Measurements from ENCODE around the gene FAM50B. TPM values are rescaled to one million over a fixed set of nuclear protein-coding genes. Genes with fewer than 3 reads are reported as not detected.

Gene FAM50B
- total RNA-seq, 1 donor from 2014 or later = 3.6 TPM

- DNase-seq = no peak
- Mint-ChIP-seq H3K9me3 (ENCODE audit: unreplicated experiment) (peaks cover 1% of the 10 kb centered on the region), H3K27me3 (ENCODE audit: unreplicated experiment) (no peaks in the 10 kb centered on the region), H3K4me1 (ENCODE audit: low read depth, unreplicated experiment) (no peaks in the 10 kb centered on the region), H3K36me3 (ENCODE audit: unreplicated experiment) (peaks cover 6% of the 10 kb centered on the region), H3K27ac (ENCODE audit: unreplicated experiment) (no peak overlapping the region), H3K4me3 (ENCODE audit: unreplicated experiment) (no peak overlapping the region)
- no peak for TF ChIP-seq CTCF (IDR thresholded peaks at IDR 0.05; ENCODE audit: partially characterized antibody, unreplicated experiment)
Observed at GRCh38 chr6:3895312-3895653, 46.1 kb downstream of the FAM50B start.

DNA sequence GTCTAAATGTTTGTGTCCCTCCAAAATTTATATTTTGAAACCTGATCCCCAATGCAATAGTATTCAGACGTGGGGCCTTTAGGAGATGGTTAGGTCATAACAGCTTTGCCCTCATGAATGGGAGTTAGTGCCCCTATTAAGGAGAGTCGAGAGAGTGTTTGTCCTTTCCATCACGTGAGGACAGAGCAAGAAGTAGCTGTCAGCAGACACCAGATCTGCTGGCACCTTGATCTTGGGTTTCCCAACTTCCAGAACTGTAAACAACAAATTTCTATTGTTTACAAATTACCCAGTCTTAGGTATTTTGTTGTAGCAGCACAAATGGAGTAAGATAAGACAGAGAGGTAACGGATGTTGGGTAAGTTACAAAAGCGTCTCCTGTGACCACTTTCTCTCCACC, 46.6 kb downstream of the FAM50B start:
- Mint-ChIP-seq H3K27me3 (ENCODE audit: unreplicated experiment) (no peaks in the 10 kb centered on the region), H3K27ac (ENCODE audit: unreplicated experiment) (no peak overlapping the region), H3K9me3 (ENCODE audit: unreplicated experiment) (peaks cover 1% of the 10 kb centered on the region), H3K4me1 (ENCODE audit: low read depth, unreplicated experiment) (no peaks in the 10 kb centered on the region), H3K4me3 (ENCODE audit: unreplicated experiment) (no peak overlapping the region), H3K36me3 (ENCODE audit: unreplicated experiment) (peaks cover 6% of the 10 kb centered on the region)
- TF ChIP-seq CTCF (IDR thresholded peaks at IDR 0.05; ENCODE audit: partially characterized antibody, unreplicated experiment) = no peak
- no peak for DNase-seq

DNA sequence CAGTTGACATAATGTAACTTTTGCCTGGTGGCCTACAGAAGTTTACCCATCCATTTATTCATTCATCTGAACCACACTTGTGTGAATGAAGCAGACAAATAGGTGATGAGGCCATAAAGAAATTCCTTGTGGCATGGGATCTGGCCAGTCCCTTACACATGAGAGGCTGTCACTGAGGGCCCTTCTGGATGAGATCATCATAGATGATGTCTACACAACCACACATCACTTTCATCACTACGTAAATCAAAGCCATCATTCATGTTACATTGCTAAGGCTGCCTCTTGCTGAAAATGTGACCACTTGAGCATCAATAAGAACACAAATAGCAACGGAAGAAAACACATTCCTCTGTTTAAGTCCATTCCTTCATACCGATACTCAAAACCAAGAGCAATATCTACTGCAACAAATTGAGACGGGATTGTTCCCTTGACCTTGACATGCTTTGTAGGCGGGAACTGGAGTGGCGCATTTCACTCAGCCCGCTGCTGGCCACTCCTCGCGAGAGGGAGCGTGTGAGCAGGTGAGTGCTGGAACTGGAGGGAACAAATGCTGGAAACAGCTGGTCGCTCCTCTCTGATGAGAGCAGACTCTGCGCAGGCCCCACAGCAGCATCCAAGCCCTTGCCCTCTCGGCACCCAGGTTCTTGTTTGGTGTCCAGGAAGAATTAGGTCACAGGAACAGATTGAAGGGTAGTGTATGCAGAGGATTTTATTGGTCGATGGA, 49.3 kb downstream of the FAM50B start:
- H3K27me3 Mint-ChIP-seq (ENCODE audit: unreplicated experiment) = no peaks in the 10 kb centered on the region
- peaks cover 1% of the 10 kb centered on the region for H3K9me3 Mint-ChIP-seq (ENCODE audit: unreplicated experiment)
- peaks cover 6% of the 10 kb centered on the region for H3K36me3 Mint-ChIP-seq (ENCODE audit: unreplicated experiment)
- no peaks in the 10 kb centered on the region for H3K4me1 Mint-ChIP-seq (ENCODE audit: low read depth, unreplicated experiment)
- H3K27ac Mint-ChIP-seq (ENCODE audit: unreplicated experiment) = no peak overlapping the region
- DNase-seq = no peak
- no peak overlapping the region for H3K4me3 Mint-ChIP-seq (ENCODE audit: unreplicated experiment)
- no peak for TF ChIP-seq CTCF (IDR thresholded peaks at IDR 0.05; ENCODE audit: partially characterized antibody, unreplicated experiment)

DNA sequence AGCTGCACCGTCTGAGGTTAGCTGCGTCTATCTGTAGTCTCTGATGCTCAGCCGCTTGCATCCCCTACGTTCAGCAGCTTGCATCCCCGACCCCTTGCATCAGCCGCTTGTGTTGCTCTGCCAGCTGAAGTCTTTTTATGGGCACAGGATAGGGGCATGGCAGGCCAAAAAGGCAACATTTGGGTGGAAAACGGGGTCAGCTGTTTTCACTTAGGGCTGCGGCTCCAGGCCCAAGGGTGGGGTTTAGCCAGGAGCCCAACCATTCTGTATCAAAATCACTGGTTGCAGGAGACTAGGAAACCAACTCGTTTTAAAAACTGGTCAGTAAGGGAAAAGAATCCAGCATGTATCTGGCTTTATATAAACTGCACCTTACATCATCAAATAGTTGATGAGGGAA, 49.9 kb downstream of the FAM50B start:
- H3K36me3 Mint-ChIP-seq (ENCODE audit: unreplicated experiment) = no peaks in the 10 kb centered on the region
- no peak overlapping the region for H3K27ac Mint-ChIP-seq (ENCODE audit: unreplicated experiment)
- H3K4me1 Mint-ChIP-seq (ENCODE audit: low read depth, unreplicated experiment) = no peaks in the 10 kb centered on the region
- no peak for TF ChIP-seq CTCF (IDR thresholded peaks at IDR 0.05; ENCODE audit: partially characterized antibody, unreplicated experiment)
- no peak for DNase-seq
- H3K9me3 Mint-ChIP-seq (ENCODE audit: unreplicated experiment) = peaks cover 1% of the 10 kb centered on the region
- no peaks in the 10 kb centered on the region for H3K27me3 Mint-ChIP-seq (ENCODE audit: unreplicated experiment)
- no peak overlapping the region for H3K4me3 Mint-ChIP-seq (ENCODE audit: unreplicated experiment)

GRCh38 chr6:3899970-3900439, 50.8 kb downstream of the FAM50B start:
- Mint-ChIP-seq H3K4me3 (ENCODE audit: unreplicated experiment) (no peak overlapping the region), H3K9me3 (ENCODE audit: unreplicated experiment) (peaks cover 2% of the 10 kb centered on the region), H3K36me3 (ENCODE audit: unreplicated experiment) (no peaks in the 10 kb centered on the region), H3K27me3 (ENCODE audit: unreplicated experiment) (no peaks in the 10 kb centered on the region), H3K4me1 (ENCODE audit: low read depth, unreplicated experiment) (no peaks in the 10 kb centered on the region), H3K27ac (ENCODE audit: unreplicated experiment) (no peak overlapping the region)
- no peak for DNase-seq
- TF ChIP-seq CTCF (IDR thresholded peaks at IDR 0.05; ENCODE audit: partially characterized antibody, unreplicated experiment) = no peak

Measured in glutamatergic neuron (in vitro differentiated cells).